Embryonic facial prominence (tissue), 1 donor: ENCODE measurements around the gene NLRC3.
"Not testable (repeated sequence)": the region's sequence is repeated elsewhere in the genome, so short reads cannot be mapped to it uniquely, and the experiment has no call there.

ENCODE experiments used
- DNase-seq: peaks from one replicate; pipeline ENCODE4 v3.0.0-alpha.2; 2016; ENCODE audit errors: extremely low spot score

Gene NLRC3

DNA sequence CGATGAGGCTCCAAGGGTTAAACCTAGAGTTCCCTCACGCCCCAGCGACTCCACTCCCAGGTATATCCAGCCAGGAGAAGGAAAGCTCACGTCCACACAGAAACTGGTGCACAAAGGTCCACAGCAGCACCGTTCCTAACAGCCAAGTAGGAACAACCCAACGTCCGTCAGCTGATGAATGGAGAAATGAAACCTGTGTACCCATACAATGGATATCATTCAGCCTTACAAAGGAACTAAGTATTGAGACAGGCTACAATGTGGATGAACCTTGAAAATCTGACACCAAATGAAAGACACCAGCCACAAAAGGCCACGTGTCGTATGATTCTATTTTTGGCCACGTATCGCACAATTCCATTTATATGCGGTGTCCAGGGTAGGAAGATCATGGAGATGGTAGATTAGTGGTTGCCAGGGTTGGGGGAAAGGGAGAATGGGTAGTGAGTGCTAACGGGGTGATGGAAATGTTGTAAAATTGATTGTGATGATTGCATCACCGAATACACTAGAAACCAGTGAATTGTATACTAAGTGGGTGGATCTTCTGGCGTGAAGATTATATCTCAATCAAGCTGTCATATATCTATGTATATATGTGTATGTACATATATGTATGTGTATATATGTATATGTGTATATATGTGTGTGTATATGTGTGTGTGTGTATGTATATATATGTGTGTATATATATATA lies 30.1 kb downstream of the NLRC3 start:
- no peak for DNase-seq

DNA sequence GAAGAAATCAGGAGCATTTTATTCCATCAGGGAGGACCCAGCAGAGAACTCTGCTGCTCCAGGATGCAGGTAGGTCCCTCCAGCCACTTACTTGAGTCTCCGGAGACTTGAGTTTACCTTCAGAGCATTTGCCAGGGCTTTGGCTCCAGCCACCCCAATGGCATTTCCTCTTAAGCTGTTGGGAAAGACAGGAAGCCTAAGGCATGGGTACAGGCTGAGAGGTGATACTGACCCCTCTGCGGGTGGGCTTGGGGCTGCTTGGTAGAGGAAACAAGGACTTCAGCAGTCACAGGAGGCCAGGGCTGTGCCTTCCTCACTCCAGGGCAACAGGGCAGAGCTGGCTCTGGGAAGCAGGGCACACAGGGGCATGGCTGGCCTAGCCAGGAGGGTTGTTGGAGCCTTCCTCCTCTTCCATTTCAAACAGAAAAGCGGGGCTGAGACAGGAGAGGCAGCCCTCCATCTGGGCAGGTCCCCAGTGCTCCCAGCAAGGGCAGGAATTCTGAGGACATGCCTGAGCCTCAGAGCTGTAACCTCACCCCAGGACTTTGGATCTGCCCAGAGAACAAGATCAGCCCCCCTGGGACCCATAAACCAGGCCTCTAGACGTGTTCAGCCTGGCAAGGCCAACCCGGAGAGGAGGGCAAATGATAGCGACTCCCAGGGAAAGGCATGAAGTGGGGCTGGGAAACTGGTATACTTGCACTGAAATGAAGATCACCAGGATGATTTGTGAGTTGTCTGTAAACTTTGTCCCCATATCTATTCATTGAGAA lies 34.4 kb downstream of the NLRC3 start:
- no peak for DNase-seq

DNA sequence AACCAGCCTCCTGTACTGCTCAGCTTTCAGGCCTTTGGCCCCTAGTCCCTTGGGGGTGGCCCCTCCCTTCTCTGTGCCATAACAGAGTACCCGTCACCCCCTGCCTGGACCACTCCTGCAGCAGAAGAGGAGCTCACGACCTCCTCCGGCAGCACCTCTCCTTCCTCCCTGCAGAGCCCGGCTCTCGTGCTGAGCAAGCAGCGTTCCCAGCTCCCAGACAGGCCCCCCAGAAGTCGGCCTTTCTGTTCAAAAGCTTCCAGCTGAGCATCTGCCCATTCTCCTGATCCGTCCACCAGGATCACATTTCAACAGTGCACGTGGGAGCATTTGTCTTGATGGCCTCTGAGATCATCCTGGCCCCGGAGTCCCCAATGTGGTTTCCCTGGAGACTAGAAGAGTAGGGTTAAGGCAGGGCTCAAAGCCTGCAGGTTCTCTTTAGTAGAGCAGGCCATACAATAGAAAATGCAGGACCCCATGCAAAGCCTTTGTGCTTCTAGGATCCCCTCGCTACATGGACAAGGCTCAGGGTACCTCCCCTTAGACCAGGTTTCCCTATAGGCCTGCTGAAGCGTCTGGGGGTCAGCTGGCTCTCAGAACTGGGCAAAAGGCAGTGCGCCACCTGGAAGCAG lies 35.6 kb downstream of the NLRC3 start:
- DNase-seq = no peak

DNA sequence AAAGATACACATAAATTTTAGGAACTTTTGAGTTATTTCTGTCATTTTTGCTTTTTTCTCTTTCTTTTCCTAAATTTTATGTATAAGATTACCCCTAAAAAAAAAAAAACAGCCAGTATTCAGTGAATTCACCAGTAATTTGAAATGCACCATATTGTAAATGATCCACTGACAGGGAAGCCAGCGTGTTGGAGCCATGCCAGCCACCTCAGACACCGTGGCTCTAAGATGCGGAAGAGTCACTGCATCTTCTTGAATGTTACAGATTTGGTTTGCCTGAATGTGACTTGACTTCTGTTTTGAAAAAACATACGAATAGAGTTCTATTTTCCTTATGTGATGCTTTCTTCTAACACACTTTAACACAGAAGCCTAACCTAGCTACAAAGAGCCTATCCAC lies 39.0 kb downstream of the NLRC3 start:
- no peak for DNase-seq

DNA sequence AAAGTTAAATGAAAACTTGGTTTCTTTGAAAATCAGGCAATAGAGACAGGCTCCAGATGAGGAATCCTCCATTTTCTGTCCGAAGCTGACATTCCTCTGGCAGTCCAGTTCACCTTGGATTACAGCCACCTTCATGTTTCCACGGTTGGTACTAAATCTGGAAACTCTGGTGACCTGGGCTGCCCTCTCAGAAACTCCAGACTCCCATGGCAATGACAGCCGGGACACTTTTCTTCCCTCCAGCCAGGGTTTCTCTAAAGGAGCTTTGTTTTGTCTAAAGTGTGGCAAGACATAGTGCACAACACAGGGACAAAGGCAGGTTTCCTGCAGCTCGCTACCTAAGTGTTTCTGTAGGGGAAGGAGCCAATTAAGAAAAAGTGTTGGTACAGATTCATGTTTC lies 40.4 kb downstream of the NLRC3 start:
- no peak for DNase-seq

DNA sequence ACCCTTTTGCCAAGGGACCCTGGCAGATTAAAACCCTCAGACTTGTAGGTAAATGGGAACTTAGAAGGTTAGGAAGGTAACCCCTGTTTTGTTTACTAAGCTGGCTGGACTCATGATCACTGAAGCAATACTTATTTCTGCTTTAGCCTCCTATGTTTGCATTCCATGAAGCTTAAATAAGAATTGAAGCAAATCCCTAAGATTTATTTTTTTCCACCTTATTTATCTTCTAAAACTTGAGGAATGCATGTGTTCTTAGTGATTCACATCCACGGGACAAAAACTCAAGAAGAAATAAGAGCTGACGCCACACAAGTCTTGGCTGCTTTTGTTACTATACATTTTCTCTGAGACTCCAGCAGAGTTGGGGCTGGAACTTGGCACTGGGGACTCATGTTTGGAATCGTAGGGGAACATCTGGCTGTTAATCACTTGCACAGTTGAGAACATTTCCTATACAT lies 40.9 kb downstream of the NLRC3 start:
- peak; percentile 68 for DNase-seq

DNA sequence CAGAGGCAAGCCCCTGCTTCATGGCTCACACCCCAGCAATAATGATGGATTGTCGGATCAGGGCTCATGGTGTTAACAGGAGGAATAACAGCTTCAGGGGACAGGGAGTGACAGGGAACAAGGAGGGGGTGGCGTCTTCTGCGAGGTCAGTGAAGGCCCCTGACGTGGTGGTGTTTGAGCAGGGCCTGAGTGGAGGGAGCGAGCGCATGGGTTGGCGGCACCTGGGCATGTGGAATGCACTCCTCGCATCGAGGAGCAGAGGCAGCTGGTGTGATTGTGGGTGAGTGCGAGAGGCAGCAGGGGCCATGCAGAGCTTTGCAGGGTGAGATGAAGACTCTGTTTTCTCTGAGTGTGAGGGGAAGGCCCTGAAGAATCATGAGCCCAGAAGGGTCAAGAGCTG lies 43.1 kb downstream of the NLRC3 start:
- DNase-seq = no peak

DNA sequence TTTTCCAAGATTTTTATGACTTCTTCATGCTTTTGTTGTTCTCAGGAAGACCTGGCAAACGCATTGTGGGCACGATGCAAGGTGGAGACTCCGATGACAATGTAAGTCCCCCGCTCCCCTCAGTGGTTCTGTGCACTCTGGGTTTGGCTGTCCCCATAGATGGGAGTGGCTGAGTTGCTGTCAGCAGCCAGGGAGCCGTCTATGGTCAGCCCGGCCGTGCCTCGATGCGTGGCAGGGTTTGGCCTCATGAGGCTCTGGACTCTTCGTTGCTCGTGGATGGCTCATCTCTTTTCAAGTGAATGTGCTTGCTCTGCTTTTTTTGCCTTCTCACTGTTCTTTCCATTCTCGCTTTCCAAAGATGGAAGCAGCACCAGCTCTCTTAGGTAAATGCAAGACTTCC lies 44.5 kb downstream of the NLRC3 start:
- DNase-seq = no peak

DNA sequence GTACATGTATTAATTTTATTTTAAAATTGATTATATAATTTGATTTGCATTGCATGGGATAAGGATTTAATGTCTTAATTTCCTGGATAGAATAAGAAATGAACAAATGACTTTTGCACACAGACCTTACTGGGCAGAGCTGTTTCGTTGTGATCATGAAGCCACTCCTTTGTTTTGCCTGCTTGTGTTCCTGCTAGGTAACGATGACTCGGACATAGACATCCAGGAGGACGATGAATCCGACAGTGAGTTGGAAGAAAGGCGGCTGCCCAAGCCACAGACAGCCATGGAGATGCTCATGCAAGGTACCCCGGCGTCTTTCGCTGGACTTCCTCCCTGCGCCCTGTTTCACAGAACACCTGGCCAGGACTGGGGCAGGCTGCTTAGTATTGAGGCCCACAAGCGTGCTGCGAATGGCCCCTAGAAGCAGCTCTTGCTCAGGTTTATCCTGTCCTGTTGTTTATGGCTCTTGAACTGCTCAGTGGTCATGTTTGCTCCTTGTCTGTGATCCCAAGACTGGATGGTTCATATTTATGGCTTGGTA lies 46.8 kb downstream of the NLRC3 start:
- DNase-seq = no peak

DNA sequence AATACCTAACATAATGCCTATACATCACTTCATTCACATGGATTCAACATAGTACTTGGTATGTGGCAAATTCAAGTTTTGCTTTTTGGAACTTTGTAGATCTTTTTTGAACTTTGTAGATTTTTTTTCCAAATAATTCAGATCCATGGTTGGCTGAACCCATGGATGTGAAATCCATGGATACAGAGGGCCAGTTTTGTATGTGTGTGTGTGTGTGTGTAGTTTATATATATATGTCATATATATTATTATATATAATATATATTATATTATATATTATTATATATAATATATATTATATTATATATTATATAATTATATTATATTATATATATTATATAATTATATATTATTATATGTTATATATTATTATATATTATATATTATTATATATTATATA lies 48.0 kb downstream of the NLRC3 start:
- DNase-seq = no peak

DNA sequence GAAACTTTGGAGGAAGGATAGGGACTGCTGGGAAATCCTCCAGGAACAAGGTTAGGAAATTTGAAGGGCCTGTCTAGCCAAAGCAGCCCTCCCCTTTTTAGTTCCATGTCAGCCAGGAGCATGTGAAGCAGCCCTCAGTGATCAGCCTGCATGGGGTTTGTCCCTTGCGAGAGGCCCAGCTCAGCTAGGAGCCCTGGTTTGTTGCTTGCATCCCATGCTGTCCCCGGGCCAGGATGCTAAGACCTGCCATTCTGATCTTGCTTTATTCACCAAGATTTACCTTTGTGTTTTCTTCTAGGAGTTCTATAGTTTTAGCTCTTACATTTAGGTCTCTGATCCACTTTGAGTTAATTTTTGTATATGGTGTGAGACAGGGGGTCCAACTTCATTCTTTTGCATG lies 48.8 kb downstream of the NLRC3 start:
- DNase-seq = no peak

DNA sequence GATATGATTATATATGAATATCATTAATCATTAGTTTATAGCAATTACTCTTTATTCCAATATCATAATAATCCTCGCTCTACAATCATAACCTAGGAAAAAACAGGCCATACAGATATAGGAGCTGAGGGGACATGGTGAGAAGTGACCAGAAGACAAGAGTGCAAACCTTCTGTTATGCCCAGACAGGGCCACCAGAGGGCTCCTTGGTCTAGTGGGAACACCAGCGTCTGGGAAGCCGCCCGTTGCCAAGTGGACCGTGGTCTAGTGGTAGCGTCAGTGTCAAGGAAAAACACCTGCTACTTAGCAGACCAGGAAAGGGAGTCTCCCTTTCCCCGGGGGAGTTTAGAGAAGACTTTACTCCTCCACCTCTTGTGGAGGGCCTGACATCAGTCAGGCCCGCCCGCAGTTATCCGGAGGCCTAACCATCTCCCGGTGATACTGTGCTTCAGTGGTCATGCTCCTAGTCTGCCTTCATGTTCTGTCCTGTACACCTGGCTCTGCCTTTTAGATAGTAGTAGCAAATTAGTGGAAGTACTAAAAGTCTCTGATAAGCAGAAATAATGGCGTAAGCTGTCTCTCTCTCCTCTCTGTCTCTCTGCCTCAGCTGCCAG lies 49.9 kb downstream of the NLRC3 start:
- DNase-seq = not testable (repeated sequence)

DNA sequence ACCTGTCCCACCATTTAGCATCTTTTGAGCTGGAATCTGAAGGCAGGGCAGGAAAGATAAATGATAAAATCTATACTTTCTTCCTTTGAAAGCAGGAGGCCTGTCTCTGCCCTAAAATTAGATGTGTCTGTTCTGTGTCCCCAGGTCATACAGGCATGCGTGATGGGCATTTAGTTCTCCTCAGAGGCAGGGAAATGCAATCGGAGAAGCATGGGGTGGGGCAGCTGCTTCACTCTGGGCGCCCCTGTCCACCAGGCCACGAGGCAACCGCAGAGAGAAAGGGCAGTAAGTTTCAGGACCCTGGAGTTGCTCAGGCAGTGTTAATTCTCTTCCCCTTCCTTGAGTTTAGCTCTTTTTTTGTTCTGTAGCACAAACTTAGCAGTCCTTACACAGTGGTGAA lies 51.3 kb downstream of the NLRC3 start:
- no peak for DNase-seq

DNA sequence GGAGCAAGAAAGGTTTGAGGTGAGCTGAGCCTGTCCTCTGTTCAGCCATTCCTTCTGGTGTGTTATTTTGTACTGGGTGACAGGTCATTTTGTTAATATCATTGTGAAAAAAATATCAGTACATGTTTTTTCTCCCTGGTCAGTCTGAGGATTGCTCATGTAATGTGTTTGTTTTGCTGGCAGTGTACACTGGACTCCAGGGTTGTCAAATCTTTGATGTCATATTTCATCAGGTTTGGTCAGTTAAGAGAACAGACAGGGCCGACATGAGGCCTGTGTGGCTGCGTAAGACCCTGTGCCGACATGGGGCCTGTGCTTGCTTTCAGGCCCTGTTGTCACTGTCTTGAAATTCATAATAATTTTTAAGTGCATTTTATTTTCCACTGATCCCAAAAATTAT lies 53.9 kb downstream of the NLRC3 start:
- no peak for DNase-seq

DNA sequence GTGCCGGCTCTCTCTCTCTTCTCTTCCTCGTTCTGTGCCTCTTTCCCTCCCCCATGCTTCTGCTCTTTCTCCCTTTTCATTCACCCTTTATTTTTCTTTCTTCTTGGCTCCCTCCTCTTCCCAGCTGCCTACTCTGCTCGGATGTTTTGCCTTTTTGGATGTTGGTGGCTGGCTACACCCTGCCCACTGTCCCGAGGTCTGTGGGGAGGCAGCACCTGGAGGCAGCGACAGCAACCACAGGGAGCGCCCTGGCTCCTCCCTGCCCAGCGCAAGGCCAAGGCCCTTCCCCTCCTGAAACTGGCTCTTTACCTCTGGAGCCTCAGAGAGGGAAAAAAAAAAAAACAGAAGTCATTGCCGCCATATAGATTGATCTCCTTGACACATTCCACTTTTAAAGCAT lies 56.4 kb downstream of the NLRC3 start:
- DNase-seq = no peak

DNA sequence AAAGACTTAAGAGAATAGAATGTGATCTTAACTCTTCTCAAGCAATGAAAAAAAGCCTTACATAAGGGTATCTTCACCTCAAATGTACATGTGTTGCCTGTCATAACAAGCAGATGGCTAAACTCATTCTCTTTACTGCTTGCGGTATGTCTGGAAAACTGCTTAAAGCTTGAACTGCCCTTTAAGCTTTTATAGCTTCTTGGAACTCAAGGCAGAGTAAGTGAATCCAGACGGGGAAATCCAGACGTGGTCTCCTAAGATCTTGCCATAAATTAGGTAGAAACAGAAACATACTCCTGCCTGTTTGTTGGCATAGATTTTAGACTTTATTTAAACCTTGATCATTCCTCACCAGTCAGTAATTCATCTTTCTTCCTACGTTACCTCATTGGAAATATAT lies 56.8 kb downstream of the NLRC3 start:
- DNase-seq = peak; percentile 92

DNA sequence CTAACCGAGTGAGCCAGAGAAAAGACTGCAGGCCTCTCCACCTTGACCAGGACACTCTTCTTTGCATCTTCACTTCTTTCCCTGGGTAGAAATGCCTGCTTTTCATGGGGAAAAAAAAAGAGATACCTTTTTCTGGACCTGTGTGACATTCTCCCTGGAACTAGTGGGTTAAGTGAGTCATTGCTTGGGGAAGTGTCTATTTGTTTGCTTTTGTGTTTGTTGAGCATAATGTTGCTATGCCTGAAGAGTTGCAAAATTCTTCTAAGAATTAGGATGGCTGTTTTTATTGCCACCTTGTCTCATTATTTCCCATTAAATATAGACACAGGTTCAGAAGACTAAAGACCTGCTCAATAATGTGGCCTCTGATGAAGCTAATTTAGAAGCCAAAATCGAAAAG lies 57.6 kb downstream of the NLRC3 start:
- DNase-seq = no peak

DNA sequence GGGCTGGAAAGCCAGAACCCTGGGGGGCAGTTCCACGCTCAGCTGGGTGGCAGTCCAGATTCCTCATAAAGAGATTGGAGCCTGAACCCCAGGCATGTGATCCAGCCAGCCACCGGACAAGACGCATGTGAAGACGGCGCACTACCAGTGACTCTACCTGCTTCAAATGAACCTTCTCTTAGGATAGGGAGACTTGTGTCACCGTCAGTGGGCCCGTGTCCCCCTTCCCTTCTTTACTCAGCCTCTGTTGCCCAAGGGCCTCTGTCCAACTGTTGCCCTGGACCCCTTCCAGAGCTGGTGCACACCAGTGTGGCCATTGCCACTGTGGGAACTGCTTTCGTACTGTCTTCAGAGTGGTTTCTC lies 58.2 kb downstream of the NLRC3 start:
- no peak for DNase-seq

DNA sequence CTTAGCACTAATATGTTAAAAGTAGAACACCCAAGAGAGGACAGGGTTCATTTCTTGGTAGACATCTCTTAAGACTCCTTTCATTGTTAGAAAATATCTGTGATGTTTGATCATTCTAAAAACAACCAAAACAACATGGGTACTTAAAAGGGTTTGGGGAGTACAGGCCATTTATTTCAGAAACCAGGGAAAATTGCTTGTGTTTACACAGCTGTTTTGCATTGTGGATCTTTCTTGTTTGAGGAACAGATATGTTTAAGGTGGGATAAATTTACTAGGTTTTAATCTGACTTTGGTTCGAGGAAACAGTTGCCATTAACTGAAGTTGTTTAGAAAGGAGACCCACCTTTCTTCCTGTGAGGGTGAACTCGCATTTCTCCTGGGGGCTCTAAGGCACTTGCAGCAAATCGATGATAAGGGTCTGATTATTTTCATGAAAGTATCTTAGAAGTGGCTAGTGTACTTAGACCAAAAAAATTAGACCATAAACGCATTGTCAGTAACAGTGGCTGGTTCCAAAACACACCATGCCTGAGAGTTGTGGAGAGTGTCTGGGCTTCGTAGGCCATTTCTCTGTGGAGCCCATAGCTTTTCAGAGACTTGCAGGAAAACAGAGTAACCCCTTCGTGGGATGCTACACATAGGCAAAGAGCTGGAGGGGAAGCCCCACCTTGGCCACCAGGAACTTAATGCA lies 58.8 kb downstream of the NLRC3 start:
- DNase-seq = no peak

DNA sequence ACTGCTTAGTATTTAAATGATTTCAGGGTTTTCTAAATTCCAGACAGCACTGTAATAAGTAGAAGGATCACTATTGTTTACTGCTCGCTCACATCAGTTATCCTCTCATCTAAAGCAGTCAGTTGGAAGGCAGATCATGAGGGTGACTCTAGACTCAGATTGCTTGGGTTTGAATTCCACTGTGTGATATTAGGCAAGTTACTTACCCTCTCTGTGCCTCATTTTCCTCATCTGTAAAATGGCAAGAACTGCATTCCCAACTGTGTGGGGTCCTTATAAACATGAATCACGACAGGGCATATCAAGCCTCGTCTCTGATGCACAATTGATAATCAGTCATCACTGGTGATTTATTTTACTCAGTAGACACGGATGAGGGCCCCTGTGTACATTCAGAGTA lies 61.3 kb downstream of the NLRC3 start:
- DNase-seq = no peak

DNA sequence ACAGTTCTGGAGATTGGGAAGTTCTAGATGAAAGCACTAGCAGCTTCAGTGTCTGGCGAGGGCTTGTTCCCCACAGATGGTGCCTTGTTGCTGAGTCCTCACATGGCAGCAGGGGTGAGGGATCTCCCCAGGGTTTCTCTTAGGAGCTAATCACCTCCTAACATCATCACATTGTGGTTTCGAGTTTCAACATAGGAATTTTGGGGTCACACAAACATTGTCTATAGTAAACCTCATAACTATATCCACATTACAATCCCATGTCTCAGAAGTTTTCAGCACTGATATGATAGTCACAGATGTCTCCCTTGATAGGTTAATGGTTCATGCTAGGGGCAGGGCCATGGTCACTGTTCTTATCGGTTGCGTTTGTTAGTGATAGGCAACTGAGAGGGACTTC lies 62.6 kb downstream of the NLRC3 start:
- DNase-seq = no peak
